NOMO-1 treated with DMSO at 0.1 percent for 48 hours (cell line): Measurements from ENCODE around the gene VWC2.

ENCODE experiments used
- DNase-seq: peaks from one replicate; lab custom pipeline; 2025; ENCODE audit not compliant: unreplicated experiment; lab: John Stamatoyannopoulos, UW

The VWC2 gene

DNA sequence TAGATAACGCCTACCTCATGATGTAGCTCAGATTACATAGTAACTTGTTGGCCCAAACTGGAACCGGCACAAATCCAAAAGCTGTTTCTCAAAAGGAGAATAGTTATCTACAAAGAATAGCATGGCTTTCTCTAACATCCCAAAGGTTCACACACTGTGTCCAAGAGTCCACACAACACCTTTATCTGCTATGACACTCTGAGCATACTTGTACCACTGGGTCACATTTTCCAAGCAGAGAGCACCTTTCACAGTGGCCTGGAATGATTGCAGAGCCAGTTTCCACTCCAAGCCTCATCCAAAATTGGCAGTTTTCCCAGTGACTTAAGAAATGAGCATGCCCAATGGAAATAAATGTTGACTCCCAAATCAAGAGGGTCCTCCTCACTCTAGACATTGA lies 155.3 kb downstream of the VWC2 start:
- DNase-seq: no peak

DNA sequence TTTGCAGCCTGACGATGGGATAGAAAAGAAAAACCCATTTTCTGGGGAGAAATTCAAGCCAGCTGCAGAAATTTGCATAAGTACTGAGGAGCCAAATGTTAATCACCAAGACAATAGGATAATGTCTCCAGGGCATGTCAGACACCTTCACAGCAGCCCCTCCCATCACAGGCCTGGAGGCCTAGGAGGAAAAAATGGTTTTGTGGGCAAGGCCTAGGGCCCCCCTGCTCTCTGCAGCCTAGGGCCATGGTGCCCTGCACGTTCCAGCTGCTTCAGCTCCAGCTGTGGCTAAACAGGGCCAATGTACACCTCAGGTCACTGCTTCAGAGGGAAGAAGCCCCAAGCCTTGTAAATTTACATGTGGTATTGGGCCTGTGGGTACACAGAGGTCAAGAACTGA lies 158.2 kb downstream of the VWC2 start:
- DNase-seq: no peak

DNA sequence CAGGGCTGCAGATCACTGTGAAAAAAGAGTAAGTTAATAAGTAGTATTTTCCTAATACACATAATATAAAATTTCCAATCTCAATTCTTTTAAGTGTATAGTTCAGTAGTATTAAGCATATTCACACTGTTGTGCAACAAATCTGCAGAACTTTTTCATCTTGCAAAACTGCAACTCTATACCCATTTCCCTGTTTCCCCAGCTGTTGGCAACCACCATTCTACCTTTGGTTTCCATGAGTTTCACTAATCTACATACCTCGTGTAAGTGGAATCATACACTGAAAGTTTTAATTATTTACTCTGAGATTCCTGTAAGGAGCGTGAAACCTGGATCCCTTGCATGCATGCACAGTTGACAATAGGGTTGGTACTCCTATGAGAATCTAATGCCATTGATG lies 164.2 kb downstream of the VWC2 start:
- peak; percentile 50 for DNase-seq
